Adrenal gland (tissue), 12 donors: ENCODE data around the gene EPC1. TPM values are rescaled to one million over a fixed set of nuclear protein-coding genes. Genes with fewer than 3 reads are reported as not detected.
A peak's percentile ranks its signal among the peaks of the same experiment; 100 is the strongest.

Experiments used
- DNase-seq, 7 donors: peaks; one replicate each; pipeline ENCODE4 v3.0.0-alpha.2; 2019 to 2020
- H3K27ac ChIP-seq, 5 donors: fragments of 200-600 bp; sonication (generic) in 4 of 5; 1 replicate in 3 of 5; 2 replicates in 2 of 5; pipeline versions ENCODE4 v1.5.1 to v1.8.0; 2016 to 2020; ENCODE audit warnings: mild to moderate bottlenecking in 1 of 5
- H3K27me3 ChIP-seq: fragments of 200-600 bp; 2 replicates; pipeline ENCODE4 v1.8.0; 2021
- H3K36me3 ChIP-seq, 2 donors: fragments of 200-600 bp; replicated peaks in 1 of 2; 1 replicate in 1 of 2; 2 replicates in 1 of 2; pipeline versions ENCODE4 v1.5.1 to v1.8.0; 2018 to 2022
- H3K4me1 ChIP-seq, 2 donors: fragments of 200-600 bp; replicated peaks in 1 of 2; 1 replicate in 1 of 2; 2 replicates in 1 of 2; pipeline versions ENCODE4 v1.5.1 to v1.8.0; 2018 to 2021
- H3K4me3 ChIP-seq, 4 donors: fragments of 200-600 bp; sonication (generic) in 3 of 4; one replicate each; pipeline ENCODE4 v1.5.1; 2016 to 2018
- H3K9me3 ChIP-seq, 3 donors: fragments of 200-600 bp; sonication (generic) in 1 of 3; replicated peaks in 1 of 3; 1 replicate in 2 of 3; 2 replicates in 1 of 3; pipeline versions ENCODE4 v1.5.1 to v1.8.0; 2016 to 2021
- CTCF ChIP-seq, 6 experiments: fragments of 450-650 bp in 4 of 6; fragments of 200-600 bp in 2 of 6; sonication (generic) in 1 of 6; IDR thresholded peaks; 1 replicate in 5 of 6; 2 replicates in 1 of 6; pipeline versions ENCODE4 v1.5.1 to v1.8.0; 2016 to 2021; ENCODE audit warnings: antibody characterized with exemption in 6 of 6, mild to moderate bottlenecking in 2 of 6, moderate library complexity in 1 of 6
- POLR2A ChIP-seq, 2 donors: fragments of 450-650 bp; IDR thresholded peaks; one replicate each; pipeline ENCODE4 v1.6.1; 2017; ENCODE audit warnings: antibody characterized with exemption in 2 of 2, mild to moderate bottlenecking in 2 of 2, moderate library complexity in 1 of 2
- WGBS, 4 donors: extraction: QIAGEN DNeasy Blood & Tissue Kit in 2 of 4; methylation state at CpG; one replicate each; pipeline versions ENCODE4 v1.1.5 to v1.1.7; 2013 to 2017; 5-methylcytosine and 5-hydroxymethylcytosine counted together
- intact Hi-C, 2 donors: fragments of 100-400 bp; cut with DNase I; formaldehyde crosslinking; loops; one replicate each; pipeline versions ENCODE4 v1.14.1 to v1.15.0; 2022 to 2023
- polyA plus RNA-seq, 3 donors: library from polyadenylated mRNA; stranded (reverse); fragments of 200-250 nt in 2 of 3; fragments of 350-450 nt in 1 of 3; fragmentation: Illumina TruSeq in 1 of 3; extraction: RNeasy Lipid Tissue Mini Kit (QIAGEN cat#74804) in 1 of 3; gene quantifications; one replicate each; pipeline ENCODE4 v1.2.3, GENCODE V29; 2013 to 2014
- total RNA-seq, 9 donors: library from RNA; depleted of rRNA in 4 of 9; stranded (reverse); fragments of >200 nt in 4 of 9; fragments of 120-200 nt in 1 of 9; fragmentation: NEBNext Ultra II Directional in 1 of 9; extraction: Animal tissue kit (Norgen Biotek cat#: 25700) in 1 of 9; gene quantifications; one replicate each; pipeline versions ENCODE4 v1.1.0 to v1.2.4, GENCODE V29; 2013 to 2023
- donor health status: healthy with polysubstance abuse.
- donor health status: Bipolar disorder and iron deficiency.
- donor health status: DM: yes; HTN: yes; CAD: no.
- donor health status: DM: no; HTN: no; CAD: no.
- donor health status: DM: no; HTN: no; CAD: no.
- donor health status: DM: yes; HTN: yes; CAD: no.

EPC1 gene
- total and polyA plus RNA-seq, 12 donors: 10.9 to 43.6 (median 24.4) TPM

- Histone ChIP-seq H3K4me3 (peak overlapping the region; percentile 4 to 91 (median 80)), H3K4me1 (peaks cover 14 to 37% of the 10 kb centered on the region in 2 donors), H3K36me3 (no peaks in the 10 kb centered on the region), H3K9me3 (no peaks in the 10 kb centered on the region), H3K27ac (peak overlapping the region in 4 of 5 donors; percentile 99 to 100 (median 100)), H3K27me3 (no peaks in the 10 kb centered on the region)
- WGBS, 4 donors: 0 to 5% (median 1%) methylated on average over 6 to 49 of the region's 49 CpGs
- TF ChIP-seq CTCF (IDR thresholded peaks at IDR 0.05): no peak
- TF ChIP-seq POLR2A (IDR thresholded peaks at IDR 0.05): no peak
- DNase-seq: no peak
- intact Hi-C loops: loop anchor here (5.0 to 10.0 kb wide), 2 partner anchors 90 to 93 kb away; no protein-coding TSS in a partner anchor
Observed at GRCh38 chr10:32347363-32348022, 535 bp upstream of the EPC1 start.

DNA sequence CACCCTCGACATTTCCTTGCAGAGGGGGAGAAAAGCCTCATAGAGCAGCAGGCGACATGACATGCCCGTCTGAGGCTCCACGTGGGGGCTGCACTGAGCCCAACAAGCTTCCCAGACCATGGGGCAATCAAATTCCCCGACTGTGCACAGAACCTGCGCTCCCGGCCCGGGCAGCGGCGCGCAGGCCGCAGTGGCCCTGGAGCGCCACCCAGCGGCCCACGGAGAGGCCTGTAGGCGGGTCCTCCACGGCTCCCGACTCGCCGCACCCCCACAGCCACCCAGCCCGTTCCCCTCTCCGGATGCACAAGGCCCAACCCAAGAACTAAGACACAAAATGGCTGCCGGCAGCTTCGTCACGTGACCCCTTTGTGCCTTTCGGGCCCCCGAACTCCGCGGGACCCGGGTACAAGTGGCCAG is 816 bp downstream of the EPC1 start:
- DNase-seq: peak; percentile 95 to 98 (median 97)
- intact Hi-C loops: loop anchor here (5.0 to 10.0 kb wide), 2 partner anchors 89 to 91 kb away; no protein-coding TSS in a partner anchor
- peak; percentile 87 to 99 (median 94) for TF ChIP-seq CTCF (IDR thresholded peaks at IDR 0.05)
- TF ChIP-seq POLR2A (IDR thresholded peaks at IDR 0.05): peak; percentile 15 to 72
- Histone ChIP-seq H3K27ac (peak overlapping the region; percentile 95 to 100 (median 100)), H3K36me3 (no peaks in the 10 kb centered on the region), H3K9me3 (no peaks in the 10 kb centered on the region), H3K4me1 (peaks cover 18 to 51% of the 10 kb centered on the region in 2 donors), H3K4me3 (peak overlapping the region; percentile 29 to 94 (median 89)), H3K27me3 (no peaks in the 10 kb centered on the region)
- WGBS, 4 donors: 0 to 1% (median 0%) methylated on average over 15 to 30 of the region's 30 CpGs

- intact Hi-C loops: loop anchor here in 1 of 2 donors (10.0 kb wide), 1 partner anchor 87 kb away; no protein-coding TSS in a partner anchor
- Histone ChIP-seq H3K4me1 (peaks cover 40 to 83% of the 10 kb centered on the region in 2 donors), H3K27me3 (no peaks in the 10 kb centered on the region), H3K36me3 (no peaks in the 10 kb centered on the region), H3K4me3 (no peak overlapping the region), H3K27ac (no peak overlapping the region), H3K9me3 (no peaks in the 10 kb centered on the region)
- no peak for DNase-seq
- TF ChIP-seq CTCF (IDR thresholded peaks at IDR 0.05) (no peak), POLR2A (IDR thresholded peaks at IDR 0.05) (no peak)
- WGBS, 4 donors: 36 to 44% (median 40%) methylated on average over 1 of the region's 1 CpG
Observed at GRCh38 chr10:32341596-32341995, 5.4 kb downstream of the EPC1 start.

DNA sequence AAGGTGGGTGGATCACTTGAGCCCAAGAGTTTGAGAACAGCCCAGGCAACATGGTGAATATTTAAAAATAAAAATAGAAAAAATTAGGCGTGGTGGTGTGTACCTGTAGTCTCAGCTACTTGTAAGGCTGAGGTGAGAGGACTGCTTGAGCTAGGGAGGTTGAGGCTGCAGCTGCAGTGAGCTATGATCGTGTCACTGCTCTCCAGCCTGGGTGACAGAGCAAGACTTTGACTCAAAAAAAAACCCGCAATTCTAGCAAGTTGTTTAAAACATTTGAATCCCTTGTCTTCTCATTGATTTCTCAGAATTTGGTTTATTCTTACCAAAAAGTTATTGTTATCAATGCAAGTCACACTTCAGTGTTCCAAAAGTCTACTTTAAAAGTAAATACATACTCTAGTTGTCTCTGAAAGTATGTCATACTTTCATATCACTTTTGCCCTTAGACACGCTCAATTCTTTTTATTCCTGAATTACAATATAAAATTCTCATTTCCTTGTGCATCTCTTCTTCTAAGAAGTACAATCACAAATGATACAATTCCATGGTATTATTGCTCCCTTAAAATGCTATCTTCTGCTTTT is 6.3 kb downstream of the EPC1 start:
- Histone ChIP-seq H3K27ac (no peak overlapping the region), H3K4me1 (peaks cover 40 to 88% of the 10 kb centered on the region in 2 donors), H3K9me3 (no peaks in the 10 kb centered on the region), H3K4me3 (no peak overlapping the region), H3K27me3 (no peaks in the 10 kb centered on the region), H3K36me3 (no peaks in the 10 kb centered on the region)
- 62 to 66% (median 64%) methylated on average over 4 of the region's 4 CpGs for WGBS, 4 donors
- intact Hi-C loops: loop anchor here in 1 of 2 donors (10.0 kb wide), 1 partner anchor 86 kb away; no protein-coding TSS in a partner anchor
- TF ChIP-seq POLR2A (IDR thresholded peaks at IDR 0.05) (no peak), CTCF (IDR thresholded peaks at IDR 0.05) (no peak)
- DNase-seq: no peak
